GM18505 (cell line): ENCODE data around the gene NFATC2.

Experiments
- ATAC-seq: cut with Tn5 transposase; IDR thresholded peaks from one replicate; pipeline ENCODE4 v1.9.1; 2021; ENCODE audit not compliant: unreplicated experiment
- POLR2A ChIP-seq: IDR thresholded peaks from 4 replicates; pipeline ENCODE4 v1.6.1; 2011; ENCODE audit warnings: borderline replicate concordance; ENCODE audit not compliant: insufficient read depth, insufficient read length; ENCODE audit errors: extremely low read depth

The NFATC2 gene

GRCh38 chr20:51452734-51453365 lies 89.7 kb downstream of the NFATC2 start:
- TF ChIP-seq POLR2A: no peak
- ATAC-seq: no peak

GRCh38 chr20:51452091-51452613 lies 90.4 kb downstream of the NFATC2 start:
- no peak for TF ChIP-seq POLR2A
- ATAC-seq: no peak

GRCh38 chr20:51451484-51451883 lies 91.0 kb downstream of the NFATC2 start:
- no peak for ATAC-seq
- no peak for TF ChIP-seq POLR2A

GRCh38 chr20:51450984-51451383 lies 91.5 kb downstream of the NFATC2 start:
- no peak for ATAC-seq
- no peak for TF ChIP-seq POLR2A

- ATAC-seq: no peak
- TF ChIP-seq POLR2A: no peak
These were observed 92.3 kb downstream of the NFATC2 start for GRCh38 chr20:51450221-51450712.

GRCh38 chr20:51449498-51450220 lies 92.9 kb downstream of the NFATC2 start:
- ATAC-seq: no peak
- no peak for TF ChIP-seq POLR2A

GRCh38 chr20:51447765-51448148 lies 94.8 kb downstream of the NFATC2 start:
- no peak for ATAC-seq
- TF ChIP-seq POLR2A: no peak

- no peak for ATAC-seq
These were observed 95.3 kb downstream of the NFATC2 start for GRCh38 chr20:51447097-51447764.

GRCh38 chr20:51446656-51447055 lies 95.9 kb downstream of the NFATC2 start:
- no peak for TF ChIP-seq POLR2A
- ATAC-seq: no peak

More at GRCh38 chr20:51447097-51447764, 95.3 kb downstream of the NFATC2 start:
- no peak for TF ChIP-seq POLR2A

GRCh38 chr20:51446230-51446629 lies 96.3 kb downstream of the NFATC2 start:
- ATAC-seq: no peak
- no peak for TF ChIP-seq POLR2A

GRCh38 chr20:51445591-51445990 lies 96.9 kb downstream of the NFATC2 start:
- ATAC-seq: no peak
- TF ChIP-seq POLR2A: no peak

GRCh38 chr20:51444922-51445438 lies 97.5 kb downstream of the NFATC2 start:
- no peak for ATAC-seq
- TF ChIP-seq POLR2A: no peak

GRCh38 chr20:51444467-51444866 lies 98.1 kb downstream of the NFATC2 start:
- TF ChIP-seq POLR2A: no peak
- ATAC-seq: no peak
